Measurements from ENCODE around the gene ING3.

ING3 gene

GRCh38 chr7:120950539-120951308 is at the start of gene ING3:
Gene ING3, plus strand, starts transcription at chr7:120950777. Its CDS starts 120 bp downstream, at chr7:120950897.
- DNase-seq (ENCODE audit: low spot score), result peak; percentile 91

DNA sequence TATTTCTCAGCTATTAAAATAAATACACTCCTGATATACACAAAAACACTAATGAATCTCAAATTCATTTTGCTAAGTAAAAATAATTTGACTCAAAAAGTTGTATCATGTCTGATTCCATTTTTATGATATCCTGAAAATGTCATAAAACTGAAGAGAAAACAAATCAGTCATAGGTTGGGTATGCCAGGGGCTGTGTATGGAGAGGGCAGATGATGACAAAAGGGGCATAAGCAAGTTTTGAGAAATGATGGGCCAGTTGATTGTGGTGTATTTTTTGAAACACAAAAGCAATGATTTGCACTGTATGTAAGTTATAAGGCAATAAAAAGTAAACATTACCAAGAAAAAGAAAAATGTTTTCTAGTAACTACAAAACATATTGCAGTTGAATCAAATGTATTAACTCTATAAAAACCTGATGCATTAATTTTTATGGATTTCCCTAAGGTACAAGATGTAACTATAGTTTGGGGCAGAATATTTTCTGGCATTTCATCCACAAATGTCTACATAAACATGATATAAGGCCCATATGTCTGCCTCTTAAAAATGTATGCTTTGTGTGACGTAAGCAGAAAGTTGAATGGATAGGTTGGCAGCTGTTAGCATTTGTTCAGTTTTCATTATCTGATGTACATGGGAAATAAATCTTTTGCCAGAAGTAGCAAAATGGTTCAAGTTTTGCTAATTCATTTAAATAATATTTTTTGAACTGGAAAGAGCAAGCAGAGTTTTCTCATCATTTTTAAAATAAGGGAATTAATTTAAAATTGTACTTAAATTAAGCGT is 35.1 kb upstream of the ING3 start:
- no peak for DNase-seq (ENCODE audit: low spot score)

- DNase-seq (ENCODE audit: low spot score), result no peak
Observed at GRCh38 chr7:120916121-120916520, 34.5 kb upstream of the ING3 start.

- no peak for DNase-seq (ENCODE audit: low spot score)
Observed at GRCh38 chr7:120916538-120916937, 34.0 kb upstream of the ING3 start.

DNA sequence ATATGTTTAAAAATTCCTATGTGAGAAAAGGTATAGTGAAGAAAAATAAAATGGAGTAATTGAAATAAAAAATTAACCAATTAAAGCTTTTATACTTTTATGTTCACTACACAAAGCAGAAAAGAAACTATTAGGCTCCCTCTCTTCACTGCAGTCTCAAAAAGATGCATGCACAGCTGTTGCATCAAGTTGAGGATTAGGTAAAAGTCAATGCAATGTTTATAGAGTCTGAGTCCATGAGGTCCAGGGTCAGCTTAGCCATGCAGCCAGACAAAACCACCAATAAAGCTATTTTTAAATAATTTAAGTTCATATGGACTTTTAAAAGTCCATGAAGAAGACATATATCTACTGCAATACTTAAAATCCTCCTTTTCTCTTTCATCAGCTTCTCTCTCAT is 31.1 kb upstream of the ING3 start:
- DNase-seq (ENCODE audit: low spot score), result no peak

GRCh38 chr7:120920034-120920433 is 30.5 kb upstream of the ING3 start:
- no peak for DNase-seq (ENCODE audit: low spot score)

DNA sequence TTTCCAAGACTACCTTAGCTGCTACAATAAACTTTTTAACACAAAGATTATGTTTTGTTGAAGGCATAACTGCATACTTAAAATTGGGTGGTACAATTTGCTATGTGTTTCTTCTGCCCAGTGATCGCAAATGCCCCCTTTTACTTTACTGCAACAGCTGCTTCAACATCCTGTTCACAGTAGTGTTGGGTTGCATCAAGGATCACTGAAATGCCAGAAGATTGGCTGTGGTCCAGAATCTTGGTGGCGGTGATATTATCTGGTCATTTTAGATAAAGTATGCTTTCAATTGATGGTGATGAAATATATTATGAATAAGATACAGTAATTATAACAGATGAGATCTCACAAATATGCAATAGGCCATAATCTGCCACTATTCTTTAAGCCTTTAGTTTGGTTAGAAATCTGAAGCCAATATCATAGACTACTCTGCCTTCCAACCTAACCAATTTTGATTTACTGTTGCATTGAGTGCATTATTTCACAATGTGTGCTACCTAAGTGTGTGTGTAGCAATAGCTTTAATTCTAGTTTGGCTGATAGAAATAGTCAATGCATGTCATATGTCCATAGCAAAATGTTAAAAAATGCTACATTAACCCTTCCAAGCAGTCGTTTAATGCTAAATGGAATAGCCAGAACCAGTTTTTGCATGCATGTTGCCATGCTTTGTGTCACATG is 29.8 kb upstream of the ING3 start:
- no peak for DNase-seq (ENCODE audit: low spot score)

DNA sequence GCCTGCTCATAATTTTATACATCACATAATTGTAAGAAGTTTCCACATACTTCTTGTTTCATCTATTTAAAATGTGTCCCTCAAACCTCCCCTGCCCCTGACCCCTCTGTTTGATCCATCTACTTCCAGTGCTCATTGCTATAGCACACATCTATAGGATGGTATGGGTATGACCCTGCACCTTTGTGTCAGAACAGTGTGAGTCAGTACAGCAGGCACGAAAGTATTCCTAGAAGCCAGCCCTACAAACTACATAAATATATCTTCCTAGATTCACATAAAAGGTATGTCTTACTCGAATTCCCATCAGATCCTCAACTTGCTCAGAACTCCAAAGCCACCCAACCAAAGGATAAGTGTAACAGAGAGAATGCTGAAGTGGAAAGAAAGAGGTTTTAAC is 25.7 kb upstream of the ING3 start:
- no peak for DNase-seq (ENCODE audit: low spot score)

- DNase-seq (ENCODE audit: low spot score), result no peak
Observed at GRCh38 chr7:120925392-120925791, 25.2 kb upstream of the ING3 start.

DNA sequence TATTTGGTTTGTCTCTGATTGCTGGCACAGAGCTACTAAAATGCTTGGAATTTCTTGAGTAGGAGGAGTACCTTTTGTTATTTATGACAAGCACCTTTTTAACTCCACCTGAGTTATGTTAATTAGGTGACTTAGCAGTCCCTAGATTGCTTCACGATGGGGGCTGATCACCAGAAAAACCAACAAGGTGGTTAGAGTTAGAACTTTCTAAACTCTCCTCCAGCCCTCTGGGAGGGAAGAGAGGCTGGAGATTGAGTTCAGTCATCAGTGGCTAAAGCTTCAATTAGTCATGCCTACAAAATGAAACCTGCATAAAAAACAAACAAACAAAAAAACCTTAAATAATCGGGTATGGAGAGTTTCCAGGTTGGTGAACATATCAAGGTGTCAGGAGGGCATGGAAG is 23.6 kb upstream of the ING3 start:
- no peak for DNase-seq (ENCODE audit: low spot score)

GRCh38 chr7:120927454-120928103 is 23.0 kb upstream of the ING3 start:
- peak; percentile 5 for DNase-seq (ENCODE audit: low spot score)

GRCh38 chr7:120931243-120931642 is 19.3 kb upstream of the ING3 start:
- no peak for DNase-seq (ENCODE audit: low spot score)

DNA sequence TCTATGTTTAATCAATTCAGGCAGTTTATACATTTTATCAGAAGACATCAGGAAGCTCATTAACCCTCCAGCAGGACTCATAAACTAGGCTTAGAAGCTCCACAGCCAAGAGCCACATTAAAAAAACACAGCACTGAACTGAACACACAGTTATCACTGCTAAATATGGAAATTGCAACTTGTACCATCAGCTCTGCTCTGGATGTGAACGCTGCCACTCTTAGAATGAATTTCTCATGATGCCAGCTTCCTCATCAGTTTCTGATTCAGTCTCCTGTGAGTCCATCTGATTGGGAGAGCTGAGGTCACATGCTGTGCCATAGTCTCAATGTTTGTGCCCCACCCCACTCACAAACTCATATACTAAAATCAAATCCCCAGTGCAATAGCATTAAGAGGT is 17.1 kb upstream of the ING3 start:
- DNase-seq (ENCODE audit: low spot score), result no peak

- no peak for DNase-seq (ENCODE audit: low spot score)
Observed at GRCh38 chr7:120939345-120939744, 11.2 kb upstream of the ING3 start.

- no peak for DNase-seq (ENCODE audit: low spot score)
Observed at GRCh38 chr7:120941064-120941463, 9.5 kb upstream of the ING3 start.

GRCh38 chr7:120941856-120942255 is 8.7 kb upstream of the ING3 start:
- no peak for DNase-seq (ENCODE audit: low spot score)

DNA sequence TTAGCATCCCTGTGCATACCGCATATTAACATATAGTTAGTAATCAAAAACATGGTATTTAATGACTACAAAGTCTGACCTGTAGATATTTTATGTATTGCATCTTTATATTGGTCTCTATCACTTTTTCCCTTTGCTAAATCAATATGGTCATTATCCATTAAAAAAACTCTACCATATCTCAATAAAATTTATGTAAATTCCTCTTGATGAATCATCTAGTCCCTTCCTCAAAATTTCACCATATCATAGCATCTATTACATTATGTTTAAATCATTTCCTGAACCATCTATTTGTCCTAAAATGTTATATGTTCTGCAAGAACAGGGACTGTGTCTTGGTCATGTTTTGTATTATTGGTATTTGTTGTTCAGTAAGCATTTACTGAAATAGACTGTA is 7.7 kb upstream of the ING3 start:
- DNase-seq (ENCODE audit: low spot score), result no peak

DNA sequence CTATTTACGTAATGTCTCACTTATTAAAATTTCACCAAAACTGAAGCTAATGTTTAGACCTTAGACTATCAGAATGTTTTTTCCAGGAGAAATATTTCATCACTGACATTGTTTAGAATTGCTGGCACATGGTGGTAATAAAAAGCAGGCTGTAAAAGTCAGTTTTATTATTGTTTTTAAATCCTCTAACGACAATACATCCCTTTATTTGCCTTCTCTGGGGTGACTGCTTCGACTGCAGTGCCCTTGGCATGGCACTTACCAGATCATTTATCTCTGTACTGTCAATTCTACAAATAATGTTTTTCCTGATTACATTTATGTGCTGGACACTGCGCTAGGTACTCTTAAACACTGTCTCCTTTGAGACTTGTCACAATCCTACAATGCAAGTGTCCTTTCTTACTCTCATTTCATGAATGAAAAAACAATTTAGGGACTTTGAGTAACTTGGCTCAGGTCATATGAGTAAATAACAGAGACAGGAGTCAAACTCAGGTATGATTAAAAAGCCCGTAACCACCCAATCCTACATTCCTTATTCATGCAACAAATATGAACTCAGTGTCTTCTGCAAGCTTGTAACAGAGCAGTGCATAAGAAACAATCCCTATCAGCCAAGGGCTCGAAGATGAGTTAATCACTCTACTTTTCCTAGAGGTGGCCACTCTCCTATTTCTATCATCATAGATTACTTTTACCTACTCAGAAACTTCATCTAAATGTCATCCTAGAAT is 5.6 kb upstream of the ING3 start:
- DNase-seq (ENCODE audit: low spot score), result no peak

DNA sequence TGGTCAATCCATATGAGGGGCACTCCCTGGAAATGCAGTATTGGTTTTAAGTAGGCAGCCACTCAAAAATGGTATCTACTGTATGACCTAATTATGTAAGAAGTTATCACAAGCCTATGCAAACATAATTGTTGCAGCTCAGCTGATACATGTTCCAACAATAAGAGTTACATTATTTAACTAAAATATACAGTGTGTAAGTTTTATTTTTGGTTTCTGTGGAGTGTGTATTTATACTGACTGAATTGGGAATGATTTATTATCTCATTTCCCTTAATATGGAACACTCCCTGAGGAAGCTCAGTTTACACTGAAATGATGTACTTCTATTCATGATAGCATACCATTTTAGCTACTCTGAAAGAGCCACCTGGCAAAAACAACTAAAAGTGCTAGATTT is 2.6 kb upstream of the ING3 start:
- no peak for DNase-seq (ENCODE audit: low spot score)

- no peak for DNase-seq (ENCODE audit: low spot score)
Observed at GRCh38 chr7:120949393-120949911, 1.1 kb upstream of the ING3 start.

- no peak for DNase-seq (ENCODE audit: low spot score)
Observed at GRCh38 chr7:120949998-120950538, 509 bp upstream of the ING3 start.

Data from germinal center (tissue), 1 donor.